OCI-LY1 (cell line): Measurements from ENCODE around the gene CIDEB.

Experiments used
- H2AFZ ChIP-seq: fragments of 200-600 bp; sonication (generic), shearing (Covaris generic); 2 replicates; pipeline ENCODE4 v1.6.0; 2014; ENCODE audit warnings: antibody characterized with exemption, mild to moderate bottlenecking, low read length
- H3F3A ChIP-seq: fragments of 200-600 bp; sonication (generic), shearing (Covaris generic); 2 replicates; pipeline ENCODE4 v1.6.0; 2014; ENCODE audit warnings: mild to moderate bottlenecking, antibody characterized with exemption, low read length, moderate library complexity; ENCODE audit not compliant: insufficient read depth
- H3K27ac ChIP-seq: fragments of 200-600 bp; sonication (generic); 2 replicates; pipeline ENCODE4 v1.5.1; 2014; ENCODE audit warnings: low read length, mixed run types, mild to moderate bottlenecking, low read depth; ENCODE audit not compliant: poor library complexity, severe bottlenecking
- H3K27me3 ChIP-seq: fragments of 200-600 bp; sonication (generic); 2 replicates; pipeline ENCODE4 v1.6.0; 2014; ENCODE audit warnings: antibody characterized with exemption, mild to moderate bottlenecking, low read length, moderate library complexity; ENCODE audit not compliant: insufficient read depth
- H3K36me3 ChIP-seq: fragments of 200-600 bp; sonication (generic); 2 replicates; pipeline ENCODE4 v1.6.1; 2014; ENCODE audit warnings: mild to moderate bottlenecking, antibody characterized with exemption, low read length, moderate library complexity, mixed read lengths; ENCODE audit not compliant: insufficient read depth
- H3K4me1 ChIP-seq: fragments of 200-600 bp; sonication (generic); 2 replicates; pipeline ENCODE4 v1.5.1; 2014; ENCODE audit warnings: mild to moderate bottlenecking, low read length, moderate library complexity; ENCODE audit not compliant: insufficient read depth, severe bottlenecking
- H3K4me2 ChIP-seq: fragments of 200-600 bp; sonication (generic), shearing (Covaris generic); 2 replicates; pipeline ENCODE4 v1.6.1; 2014; ENCODE audit warnings: low read length
- H3K4me3 ChIP-seq: fragments of 200-600 bp; sonication (generic); 2 replicates; pipeline ENCODE4 v1.5.1; 2014; ENCODE audit warnings: low read length, low read depth, mild to moderate bottlenecking, mixed read lengths; ENCODE audit not compliant: poor library complexity, severe bottlenecking
- H3K79me2 ChIP-seq: fragments of 200-600 bp; shearing (Covaris generic); 2 replicates; pipeline ENCODE4 v1.6.1; 2016; ENCODE audit warnings: mixed run types, low read length, mixed read lengths; ENCODE audit not compliant: insufficient read depth
- H3K9ac ChIP-seq: fragments of 200-600 bp; sonication (generic), shearing (Covaris generic); 2 replicates; pipeline ENCODE4 v1.6.1; 2014; ENCODE audit warnings: mild to moderate bottlenecking, low read length, mixed read lengths
- H3K9me2 ChIP-seq: fragments of 200-600 bp; sonication (generic), shearing (Covaris generic); 2 replicates; pipeline ENCODE4 v1.6.1; 2014; ENCODE audit warnings: low read depth, mild to moderate bottlenecking, low read length, mixed read lengths
- H3K9me3 ChIP-seq: fragments of 200-600 bp; shearing (Covaris generic); 2 replicates; pipeline ENCODE4 v1.6.1; 2014; ENCODE audit warnings: low read length, mixed read lengths
- H4K20me1 ChIP-seq: fragments of 200-600 bp; sonication (generic), shearing (Covaris generic); 2 replicates; pipeline ENCODE4 v1.6.0; 2016; ENCODE audit warnings: mild to moderate bottlenecking, low read length; ENCODE audit not compliant: insufficient read depth
- CTCF ChIP-seq: fragments of 200-600 bp; sonication (generic), shearing (Covaris generic); IDR thresholded peaks from 2 replicates; pipeline ENCODE4 v1.5.1; 2017; ENCODE audit warnings: mild to moderate bottlenecking, antibody characterized with exemption, low read length, moderate library complexity, mixed read lengths
- EZH2 ChIP-seq: fragments of 200-600 bp; sonication (generic), shearing (Covaris generic); IDR thresholded peaks from 2 replicates; pipeline ENCODE4 v1.8.0; 2017; ENCODE audit warnings: borderline replicate concordance, mixed run types, mild to moderate bottlenecking, antibody characterized with exemption, low read length, moderate library complexity, mixed read lengths

CIDEB gene

GRCh38 chr14:24283796-24284460 lies 23.8 kb downstream of the CIDEB start:
- no peak overlapping the region for H3K4me2 ChIP-seq
- H3K27me3 ChIP-seq, result no peaks in the 10 kb centered on the region
- H3K27ac ChIP-seq, result no peak overlapping the region
- H4K20me1 ChIP-seq, result no peaks in the 10 kb centered on the region
- no peak overlapping the region for H3K9ac ChIP-seq
- H3K79me2 ChIP-seq, result no peaks in the 10 kb centered on the region
- no peaks in the 10 kb centered on the region for H3K36me3 ChIP-seq
- no peaks in the 10 kb centered on the region for H3K9me3 ChIP-seq
- H3F3A ChIP-seq, result no peaks in the 10 kb centered on the region
- H2AFZ ChIP-seq, result no peak overlapping the region
- peaks cover 6% of the 10 kb centered on the region for H3K4me1 ChIP-seq
- TF ChIP-seq EZH2, result no peak
- TF ChIP-seq CTCF, result no peak
- no peaks in the 10 kb centered on the region for H3K9me2 ChIP-seq
- no peak overlapping the region for H3K4me3 ChIP-seq

- TF ChIP-seq CTCF (no peak), EZH2 (no peak)
- no peaks in the 10 kb centered on the region for H3K79me2 ChIP-seq
- peaks cover 11% of the 10 kb centered on the region for H3K4me1 ChIP-seq
- no peak overlapping the region for H3K9ac ChIP-seq
- no peak overlapping the region for H3K4me3 ChIP-seq
- no peaks in the 10 kb centered on the region for H4K20me1 ChIP-seq
- H3K9me3 ChIP-seq, result no peaks in the 10 kb centered on the region
- no peak overlapping the region for H3K4me2 ChIP-seq
- no peak overlapping the region for H3K27ac ChIP-seq
- H3F3A ChIP-seq, result no peaks in the 10 kb centered on the region
- no peak overlapping the region for H2AFZ ChIP-seq
- no peaks in the 10 kb centered on the region for H3K9me2 ChIP-seq
- no peaks in the 10 kb centered on the region for H3K36me3 ChIP-seq
- H3K27me3 ChIP-seq, result no peaks in the 10 kb centered on the region
Observed at GRCh38 chr14:24282736-24283135, 25.0 kb downstream of the CIDEB start.

GRCh38 chr14:24281636-24282035 lies 26.1 kb downstream of the CIDEB start:
- no peaks in the 10 kb centered on the region for H3K36me3 ChIP-seq
- no peaks in the 10 kb centered on the region for H4K20me1 ChIP-seq
- no peak overlapping the region for H3K27ac ChIP-seq
- H3K9me2 ChIP-seq, result no peaks in the 10 kb centered on the region
- peaks cover 16% of the 10 kb centered on the region for H3K4me1 ChIP-seq
- H3K4me2 ChIP-seq, result no peak overlapping the region
- no peak overlapping the region for H2AFZ ChIP-seq
- H3F3A ChIP-seq, result no peaks in the 10 kb centered on the region
- no peaks in the 10 kb centered on the region for H3K79me2 ChIP-seq
- no peak for TF ChIP-seq EZH2
- no peak for TF ChIP-seq CTCF
- no peak overlapping the region for H3K4me3 ChIP-seq
- no peak overlapping the region for H3K9ac ChIP-seq
- H3K27me3 ChIP-seq, result no peaks in the 10 kb centered on the region
- no peaks in the 10 kb centered on the region for H3K9me3 ChIP-seq
